Peyer's patch (tissue), 4 donors: ENCODE measurements around the gene MMAA. TPM values are rescaled to one million over a fixed set of nuclear protein-coding genes. Genes with fewer than 3 reads are reported as not detected.

ENCODE experiments used
- DNase-seq, 3 donors: peaks; one replicate each; pipeline ENCODE4 v3.0.0-alpha.2; 2017 to 2019
- H3K27ac ChIP-seq, 4 donors: fragments of 200-600 bp; sonication (generic); one replicate each; pipeline ENCODE4 v1.5.1; 2016 to 2019
- H3K27me3 ChIP-seq, 2 donors: fragments of 200-600 bp; sonication (generic); one replicate each; pipeline ENCODE4 v1.5.1; 2019
- H3K36me3 ChIP-seq, 3 donors: fragments of 200-600 bp; sonication (generic); one replicate each; pipeline ENCODE4 v1.5.1; 2016 to 2019
- H3K4me1 ChIP-seq, 4 donors: fragments of 200-600 bp; sonication (generic); one replicate each; pipeline ENCODE4 v1.5.1; 2016 to 2019
- H3K4me3 ChIP-seq, 4 donors: fragments of 200-600 bp; sonication (generic); 1 replicate in 3 of 4; 2 replicates in 1 of 4; pipeline ENCODE4 v1.5.1; 2016 to 2019; ENCODE audit warnings: mild to moderate bottlenecking in 1 of 4
- H3K9me3 ChIP-seq, 4 donors: fragments of 200-600 bp; sonication (generic); one replicate each; pipeline ENCODE4 v1.5.1; 2016 to 2019; ENCODE audit warnings: mild to moderate bottlenecking in 1 of 4
- CTCF ChIP-seq, 6 experiments: fragments of 450-650 bp in 4 of 6; fragments of 200-600 bp in 2 of 6; sonication (generic) in 1 of 6; IDR thresholded peaks; one replicate each; pipeline ENCODE4 v1.5.1; 2017 to 2019; ENCODE audit warnings: antibody characterized with exemption in 6 of 6, mild to moderate bottlenecking in 3 of 6, moderate library complexity in 1 of 6
- POLR2A ChIP-seq, 2 donors: fragments of 450-650 bp; IDR thresholded peaks; one replicate each; pipeline ENCODE4 v1.5.1; 2017; ENCODE audit warnings: antibody characterized with exemption in 2 of 2, mild to moderate bottlenecking in 2 of 2, moderate library complexity in 2 of 2
- total RNA-seq, 4 donors: library from RNA; depleted of rRNA; stranded (reverse); fragments of >200 nt; gene quantifications; one replicate each; pipeline ENCODE4 v1.1.0, GENCODE V29; 2016

Gene MMAA
- total RNA-seq, 4 donors from 2014 or later: 8.3 to 11.6 (median 9.0) TPM

GRCh38 chr4:145644699-145645098 lies 25.5 kb downstream of the MMAA start:
- Histone ChIP-seq H3K36me3 (peaks cover 0 to 19% (median 0%) of the 10 kb centered on the region in 3 donors), H3K9me3 (no peaks in the 10 kb centered on the region), H3K27ac (no peak overlapping the region), H3K4me1 (no peaks in the 10 kb centered on the region), H3K27me3 (no peaks in the 10 kb centered on the region), H3K4me3 (no peak overlapping the region)
- TF ChIP-seq POLR2A (IDR thresholded peaks at IDR 0.05) (no peak), CTCF (IDR thresholded peaks at IDR 0.05) (no peak)
- no peak for DNase-seq

GRCh38 chr4:145656156-145656555 lies 37.0 kb downstream of the MMAA start:
- no peak for TF ChIP-seq CTCF (IDR thresholded peaks at IDR 0.05)
- TF ChIP-seq POLR2A (IDR thresholded peaks at IDR 0.05): no peak
- no peak overlapping the region for H3K27ac ChIP-seq
- no peak overlapping the region for H3K4me3 ChIP-seq
- H3K9me3 ChIP-seq: no peaks in the 10 kb centered on the region
- DNase-seq: no peak
- no peaks in the 10 kb centered on the region for H3K4me1 ChIP-seq
- peaks cover 0 to 47% (median 0%) of the 10 kb centered on the region in 3 donors for H3K36me3 ChIP-seq
- H3K27me3 ChIP-seq: no peaks in the 10 kb centered on the region

- H3K27ac ChIP-seq: no peak overlapping the region
- H3K27me3 ChIP-seq: no peaks in the 10 kb centered on the region
- no peaks in the 10 kb centered on the region for H3K9me3 ChIP-seq
- no peak for DNase-seq
- no peaks in the 10 kb centered on the region for H3K4me1 ChIP-seq
- H3K4me3 ChIP-seq: no peak overlapping the region
- peaks cover 0 to 25% (median 0%) of the 10 kb centered on the region in 3 donors for H3K36me3 ChIP-seq
- TF ChIP-seq CTCF (IDR thresholded peaks at IDR 0.05): no peak
- TF ChIP-seq POLR2A (IDR thresholded peaks at IDR 0.05): no peak
Measured at GRCh38 chr4:145660064-145660463, 40.9 kb downstream of the MMAA start.

GRCh38 chr4:145663194-145663593 lies 44.0 kb downstream of the MMAA start:
- Histone ChIP-seq H3K36me3 (no peaks in the 10 kb centered on the region), H3K4me3 (no peak overlapping the region), H3K27ac (no peak overlapping the region), H3K9me3 (no peaks in the 10 kb centered on the region), H3K27me3 (no peaks in the 10 kb centered on the region), H3K4me1 (no peaks in the 10 kb centered on the region)
- TF ChIP-seq POLR2A (IDR thresholded peaks at IDR 0.05) (no peak), CTCF (IDR thresholded peaks at IDR 0.05) (no peak)
- no peak for DNase-seq

- Histone ChIP-seq H3K36me3 (no peaks in the 10 kb centered on the region), H3K27ac (no peak overlapping the region), H3K4me1 (no peaks in the 10 kb centered on the region), H3K9me3 (no peaks in the 10 kb centered on the region), H3K27me3 (no peaks in the 10 kb centered on the region), H3K4me3 (no peak overlapping the region)
- TF ChIP-seq CTCF (IDR thresholded peaks at IDR 0.05) (no peak), POLR2A (IDR thresholded peaks at IDR 0.05) (no peak)
- no peak for DNase-seq
Measured at GRCh38 chr4:145665773-145666172, 46.6 kb downstream of the MMAA start.

GRCh38 chr4:145670422-145670821 lies 51.2 kb downstream of the MMAA start:
- DNase-seq: no peak
- H3K27ac ChIP-seq: no peak overlapping the region
- H3K36me3 ChIP-seq: no peaks in the 10 kb centered on the region

More at GRCh38 chr4:145670422-145670821, 51.2 kb downstream of the MMAA start:
- Histone ChIP-seq H3K27me3 (no peaks in the 10 kb centered on the region), H3K9me3 (no peaks in the 10 kb centered on the region), H3K4me1 (no peaks in the 10 kb centered on the region), H3K4me3 (no peak overlapping the region)
- TF ChIP-seq POLR2A (IDR thresholded peaks at IDR 0.05) (no peak), CTCF (IDR thresholded peaks at IDR 0.05) (no peak)
